Large intestine (tissue), 3 donors: ENCODE measurements around the gene LDB2. TPM values are rescaled to one million over a fixed set of nuclear protein-coding genes. Genes with fewer than 3 reads are reported as not detected.

Experiments
- DNase-seq, 2 donors: peaks; one replicate each; pipeline versions ENCODE4 v3.0.0 to v3.0.0-alpha.2; 2013
- H3K27ac ChIP-seq: one replicate; pipeline ENCODE4 v1.5.1; 2013; ENCODE audit warnings: low read length
- H3K27me3 ChIP-seq: 2 replicates; pipeline ENCODE4 v1.6.1; 2013; ENCODE audit warnings: low read length; ENCODE audit not compliant: control insufficient read depth, insufficient read depth
- H3K36me3 ChIP-seq: 2 replicates; pipeline ENCODE4 v1.6.1; 2013; ENCODE audit warnings: low read length; ENCODE audit not compliant: control insufficient read depth, insufficient read depth
- H3K4me1 ChIP-seq: one replicate; pipeline ENCODE4 v1.6.1; 2013; ENCODE audit warnings: low read length; ENCODE audit not compliant: control insufficient read depth, insufficient read depth
- H3K4me3 ChIP-seq: one replicate; pipeline ENCODE4 v1.5.1; 2013; ENCODE audit warnings: low read length
- H3K9me3 ChIP-seq: one replicate; pipeline ENCODE4 v1.6.1; 2013; ENCODE audit warnings: mild to moderate bottlenecking, low read depth, low read length, moderate library complexity; ENCODE audit not compliant: control insufficient read depth
- WGBS: methylation state at CpG from one replicate; pipeline ENCODE4 v1.1.5; 2013; ENCODE audit warnings: low lambda C conversion rate; ENCODE audit not compliant: insufficient coverage; 5-methylcytosine and 5-hydroxymethylcytosine counted together
- polyA plus RNA-seq: library from polyadenylated mRNA; unstranded; fragments of 120-200 nt; gene quantifications from one replicate; pipeline ENCODE4 v1.2.1, GENCODE V29; 2013

The LDB2 gene
- polyA plus RNA-seq, 1 donor, result 17.2 TPM

- H3K4me3 ChIP-seq, result no peak overlapping the region
- H3K9me3 ChIP-seq, result no peaks in the 10 kb centered on the region
- no peaks in the 10 kb centered on the region for H3K4me1 ChIP-seq
- H3K27ac ChIP-seq, result no peak overlapping the region
- no peaks in the 10 kb centered on the region for H3K27me3 ChIP-seq
- WGBS, result 100% methylated on average over 2 of the region's 5 CpGs
- H3K36me3 ChIP-seq, result no peaks in the 10 kb centered on the region
- no peak for DNase-seq
These were observed 221.2 kb downstream of the LDB2 start for GRCh38 chr4:16677001-16677944.

DNA sequence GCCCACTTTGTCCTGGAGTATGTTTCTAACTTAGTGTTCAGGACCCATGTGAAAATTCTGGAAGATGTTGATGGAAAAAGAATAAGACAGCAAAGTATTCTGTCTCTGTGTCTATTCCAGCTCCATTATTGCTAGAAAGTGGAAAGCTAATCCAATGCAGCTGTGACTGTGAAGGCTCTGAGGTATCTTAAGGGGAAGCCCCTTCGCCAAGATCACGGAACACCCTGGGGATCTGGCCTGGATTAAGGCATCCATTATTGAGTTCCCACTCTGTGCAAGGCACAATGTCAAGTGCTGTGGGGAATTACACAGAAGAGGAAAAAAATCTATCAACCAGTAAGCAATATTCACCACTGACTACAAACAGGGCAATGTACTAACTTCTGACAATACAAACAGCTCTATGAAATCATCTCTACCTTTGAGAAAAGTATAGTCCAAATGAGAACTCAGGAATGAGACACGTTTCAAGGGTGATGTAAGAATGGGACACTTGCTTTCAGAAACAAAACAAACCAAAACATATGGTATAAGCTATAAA, 222.1 kb downstream of the LDB2 start:
- Histone ChIP-seq H3K4me3 (no peak overlapping the region), H3K36me3 (no peaks in the 10 kb centered on the region), H3K27ac (no peak overlapping the region), H3K4me1 (no peaks in the 10 kb centered on the region), H3K9me3 (no peaks in the 10 kb centered on the region), H3K27me3 (no peaks in the 10 kb centered on the region)
- DNase-seq, result no peak
- WGBS, result 80% methylated on average over 1 of the region's 3 CpGs

DNA sequence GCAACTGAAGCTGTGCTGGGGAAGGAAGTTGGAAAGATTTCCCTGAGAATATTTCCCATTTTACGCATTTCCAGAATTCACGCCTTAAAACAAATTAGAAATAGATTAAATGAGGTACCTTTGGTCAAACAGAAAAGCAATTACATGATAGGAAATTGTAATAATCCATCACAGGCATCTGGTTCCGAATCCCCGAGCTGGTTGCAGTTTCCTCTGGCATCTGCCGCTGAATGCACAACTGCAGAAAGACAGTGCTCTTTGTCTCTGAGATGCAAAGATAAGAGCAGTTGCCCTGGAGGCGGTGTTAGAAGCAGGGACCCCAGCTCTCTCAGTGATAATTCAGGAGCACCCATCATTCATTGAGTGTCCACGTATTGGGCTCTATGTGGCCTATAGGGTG, 224.4 kb downstream of the LDB2 start:
- Histone ChIP-seq H3K27me3 (no peaks in the 10 kb centered on the region), H3K9me3 (no peaks in the 10 kb centered on the region), H3K4me3 (no peak overlapping the region), H3K4me1 (no peaks in the 10 kb centered on the region), H3K27ac (no peak overlapping the region), H3K36me3 (no peaks in the 10 kb centered on the region)
- 100% methylated on average over 1 of the region's 7 CpGs for WGBS
- no peak for DNase-seq

DNA sequence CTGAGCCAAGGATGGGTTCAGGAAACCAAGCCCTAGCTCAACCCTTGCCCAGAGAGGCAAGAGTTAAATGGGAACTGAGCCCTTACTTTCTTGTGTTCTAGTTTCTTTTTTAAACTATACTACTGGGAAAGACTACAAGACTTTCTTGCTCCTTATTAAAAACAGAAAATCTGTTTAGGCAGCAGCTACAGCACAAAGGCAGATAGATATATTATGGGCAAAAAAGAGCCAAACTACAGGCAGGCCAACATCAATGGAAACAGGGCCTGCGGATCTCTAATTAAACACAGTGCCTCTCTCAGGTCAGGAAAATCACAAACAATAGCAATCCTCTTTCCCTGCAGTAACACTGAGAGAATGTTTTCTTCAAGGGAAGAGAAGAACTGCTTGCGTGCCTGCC, 226.0 kb downstream of the LDB2 start:
- Histone ChIP-seq H3K9me3 (no peaks in the 10 kb centered on the region), H3K4me1 (no peaks in the 10 kb centered on the region), H3K4me3 (no peak overlapping the region), H3K36me3 (no peaks in the 10 kb centered on the region), H3K27me3 (no peaks in the 10 kb centered on the region), H3K27ac (peak overlapping the region; percentile 3)
- DNase-seq, result no peak
- WGBS, result no CpG with 5 or more reads among the region's 2 CpGs

DNA sequence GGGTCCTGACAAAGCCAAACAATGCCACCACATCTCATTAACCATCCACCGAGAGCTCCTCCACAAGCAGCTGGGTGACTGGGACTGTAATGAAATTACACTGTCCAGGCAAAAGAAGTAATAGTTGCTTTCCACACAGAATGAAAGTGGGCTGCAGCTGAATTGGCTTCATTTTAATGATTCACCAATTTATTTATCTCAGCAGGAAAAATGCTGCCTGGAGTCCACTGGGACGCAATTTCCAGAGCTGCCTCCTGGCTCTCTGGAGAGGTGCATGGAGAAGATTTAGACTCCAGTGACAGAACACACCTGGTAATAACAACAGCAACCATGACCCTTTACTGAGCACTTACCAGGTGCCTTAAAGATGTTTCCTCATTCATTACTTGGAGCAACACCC, 226.7 kb downstream of the LDB2 start:
- H3K4me1 ChIP-seq, result no peaks in the 10 kb centered on the region
- H3K36me3 ChIP-seq, result no peaks in the 10 kb centered on the region
- no peak for DNase-seq
- H3K9me3 ChIP-seq, result no peaks in the 10 kb centered on the region
- H3K27me3 ChIP-seq, result no peaks in the 10 kb centered on the region
- H3K27ac ChIP-seq, result no peak overlapping the region
- no CpG with 5 or more reads among the region's 2 CpGs for WGBS
- H3K4me3 ChIP-seq, result no peak overlapping the region

GRCh38 chr4:16670727-16671126, 227.7 kb downstream of the LDB2 start:
- DNase-seq, result no peak
- Histone ChIP-seq H3K27me3 (no peaks in the 10 kb centered on the region), H3K4me3 (no peak overlapping the region), H3K36me3 (no peaks in the 10 kb centered on the region), H3K9me3 (no peaks in the 10 kb centered on the region), H3K27ac (no peak overlapping the region), H3K4me1 (no peaks in the 10 kb centered on the region)
- WGBS, result no CpG with 5 or more reads among the region's 1 CpG

GRCh38 chr4:16669036-16669435, 229.4 kb downstream of the LDB2 start:
- no peak for DNase-seq
- H3K27me3 ChIP-seq, result no peaks in the 10 kb centered on the region
- no peak overlapping the region for H3K27ac ChIP-seq
- no peaks in the 10 kb centered on the region for H3K9me3 ChIP-seq
- no peaks in the 10 kb centered on the region for H3K36me3 ChIP-seq
- H3K4me3 ChIP-seq, result no peak overlapping the region
- no peaks in the 10 kb centered on the region for H3K4me1 ChIP-seq

DNA sequence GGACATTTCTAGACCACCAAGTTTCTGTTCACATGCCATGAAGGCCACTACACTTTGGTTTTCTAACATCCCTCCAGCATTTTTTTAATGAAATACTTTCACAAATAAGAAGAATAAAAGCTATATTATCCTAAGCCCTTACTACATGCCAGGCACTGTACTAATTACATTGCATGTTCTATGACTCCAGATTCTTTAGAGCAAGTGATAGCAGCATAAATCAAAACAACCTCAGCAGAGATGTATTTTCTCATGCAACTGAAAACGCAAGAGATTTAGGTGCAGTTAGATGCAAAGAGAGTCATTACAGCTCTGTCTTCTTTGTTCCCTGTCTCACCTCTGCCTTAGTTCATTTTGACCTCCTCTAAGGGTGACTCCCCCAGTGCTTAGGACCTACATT, 230.0 kb downstream of the LDB2 start:
- no peak overlapping the region for H3K4me3 ChIP-seq

DNA sequence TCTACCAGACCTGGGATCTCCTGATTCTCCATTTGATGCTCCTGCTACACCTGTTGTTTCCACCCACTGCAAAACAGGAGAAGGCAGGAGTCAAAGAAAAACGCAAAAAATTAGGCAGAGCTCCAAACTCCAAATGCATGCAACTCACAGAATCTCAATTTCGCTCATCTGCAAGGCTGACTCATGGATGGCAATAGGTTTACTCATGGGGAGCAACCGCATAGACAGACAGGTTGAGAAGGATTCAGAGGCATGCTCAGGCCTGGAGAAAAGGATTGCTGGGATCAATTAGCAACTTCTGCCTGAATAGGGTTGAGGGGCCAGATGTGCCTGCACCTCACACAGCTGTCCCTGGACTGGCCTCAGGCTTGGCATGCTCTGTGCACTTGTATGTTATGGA, 231.0 kb downstream of the LDB2 start:
- H3K27ac ChIP-seq, result no peak overlapping the region
- H3K36me3 ChIP-seq, result no peaks in the 10 kb centered on the region
- DNase-seq, result no peak
- H3K4me1 ChIP-seq, result no peaks in the 10 kb centered on the region
- no peaks in the 10 kb centered on the region for H3K27me3 ChIP-seq
- H3K9me3 ChIP-seq, result no peaks in the 10 kb centered on the region
- no peak overlapping the region for H3K4me3 ChIP-seq
- 80% methylated on average over 1 of the region's 3 CpGs for WGBS

More for the DNA sequence above, 230.0 kb downstream of the LDB2 start:
- Histone ChIP-seq H3K9me3 (no peaks in the 10 kb centered on the region), H3K4me1 (no peaks in the 10 kb centered on the region), H3K27ac (no peak overlapping the region), H3K36me3 (no peaks in the 10 kb centered on the region), H3K27me3 (no peaks in the 10 kb centered on the region)
- WGBS, result no CpG with 5 or more reads among the region's 1 CpG
- DNase-seq, result no peak

- Histone ChIP-seq H3K27ac (no peak overlapping the region), H3K9me3 (no peaks in the 10 kb centered on the region), H3K4me3 (no peak overlapping the region), H3K4me1 (no peaks in the 10 kb centered on the region), H3K36me3 (no peaks in the 10 kb centered on the region), H3K27me3 (no peaks in the 10 kb centered on the region)
- no CpG with 5 or more reads among the region's 12 CpGs for WGBS
- DNase-seq, result no peak
These were observed 232.4 kb downstream of the LDB2 start for GRCh38 chr4:16665942-16666551.
